ENCODE results near the gene HMX2. TPM values are rescaled to one million over a fixed set of nuclear protein-coding genes. Genes with fewer than 3 reads are reported as not detected.

The HMX2 gene
- polyA plus RNA-seq, 1 donor from 2014 or later = not detected

DNA sequence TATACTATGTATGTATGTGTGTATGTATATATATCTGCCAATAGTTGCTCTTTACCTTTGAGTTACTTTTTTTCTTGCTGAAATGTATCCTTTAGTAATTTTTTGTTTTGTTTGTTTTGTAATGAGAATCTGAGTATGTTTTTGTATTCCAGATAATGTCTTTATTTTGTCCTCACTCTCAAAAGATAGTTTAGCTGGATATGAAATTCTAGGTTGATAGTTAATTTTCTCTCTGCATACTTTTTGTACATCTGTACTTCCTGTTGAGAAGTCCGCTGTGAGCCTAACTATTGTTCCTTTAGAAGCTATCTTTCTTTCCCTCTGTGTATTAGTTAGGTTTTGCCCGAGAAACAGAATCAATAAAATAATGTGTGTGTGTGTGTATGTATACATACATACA is 35.8 kb downstream of the HMX2 start:
- Histone ChIP-seq H3K4me3 (ENCODE audit: low read length) (no peak overlapping the region), H3K9me3 (ENCODE audit: low read length) (peaks cover 3% of the 10 kb centered on the region)
- TF ChIP-seq TAF1 (IDR thresholded peaks at IDR 0.05; ENCODE audit: low read depth) (no peak), EP300 (conservative IDR thresholded peaks at IDR 0.05; ENCODE audit: poor library complexity, severe bottlenecking) (no peak), RAD21 (conservative IDR thresholded peaks at IDR 0.05) (no peak), MXI1 (conservative IDR thresholded peaks at IDR 0.05; ENCODE audit: poor library complexity, severe bottlenecking) (no peak), SMC3 (conservative IDR thresholded peaks at IDR 0.05; ENCODE audit: poor library complexity) (no peak), POLR2AphosphoS5 (IDR thresholded peaks at IDR 0.05) (no peak)
- TF ChIP-seq, protein P1, sequence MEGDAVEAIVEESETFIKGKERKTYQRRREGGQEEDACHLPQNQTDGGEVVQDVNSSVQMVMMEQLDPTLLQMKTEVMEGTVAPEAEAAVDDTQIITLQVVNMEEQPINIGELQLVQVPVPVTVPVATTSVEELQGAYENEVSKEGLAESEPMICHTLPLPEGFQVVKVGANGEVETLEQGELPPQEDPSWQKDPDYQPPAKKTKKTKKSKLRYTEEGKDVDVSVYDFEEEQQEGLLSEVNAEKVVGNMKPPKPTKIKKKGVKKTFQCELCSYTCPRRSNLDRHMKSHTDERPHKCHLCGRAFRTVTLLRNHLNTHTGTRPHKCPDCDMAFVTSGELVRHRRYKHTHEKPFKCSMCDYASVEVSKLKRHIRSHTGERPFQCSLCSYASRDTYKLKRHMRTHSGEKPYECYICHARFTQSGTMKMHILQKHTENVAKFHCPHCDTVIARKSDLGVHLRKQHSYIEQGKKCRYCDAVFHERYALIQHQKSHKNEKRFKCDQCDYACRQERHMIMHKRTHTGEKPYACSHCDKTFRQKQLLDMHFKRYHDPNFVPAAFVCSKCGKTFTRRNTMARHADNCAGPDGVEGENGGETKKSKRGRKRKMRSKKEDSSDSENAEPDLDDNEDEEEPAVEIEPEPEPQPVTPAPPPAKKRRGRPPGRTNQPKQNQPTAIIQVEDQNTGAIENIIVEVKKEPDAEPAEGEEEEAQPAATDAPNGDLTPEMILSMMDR (IDR thresholded peaks at IDR 0.05; ENCODE audit: poor library complexity, severe bottlenecking) = no peak
- TF ChIP-seq, protein P2, sequence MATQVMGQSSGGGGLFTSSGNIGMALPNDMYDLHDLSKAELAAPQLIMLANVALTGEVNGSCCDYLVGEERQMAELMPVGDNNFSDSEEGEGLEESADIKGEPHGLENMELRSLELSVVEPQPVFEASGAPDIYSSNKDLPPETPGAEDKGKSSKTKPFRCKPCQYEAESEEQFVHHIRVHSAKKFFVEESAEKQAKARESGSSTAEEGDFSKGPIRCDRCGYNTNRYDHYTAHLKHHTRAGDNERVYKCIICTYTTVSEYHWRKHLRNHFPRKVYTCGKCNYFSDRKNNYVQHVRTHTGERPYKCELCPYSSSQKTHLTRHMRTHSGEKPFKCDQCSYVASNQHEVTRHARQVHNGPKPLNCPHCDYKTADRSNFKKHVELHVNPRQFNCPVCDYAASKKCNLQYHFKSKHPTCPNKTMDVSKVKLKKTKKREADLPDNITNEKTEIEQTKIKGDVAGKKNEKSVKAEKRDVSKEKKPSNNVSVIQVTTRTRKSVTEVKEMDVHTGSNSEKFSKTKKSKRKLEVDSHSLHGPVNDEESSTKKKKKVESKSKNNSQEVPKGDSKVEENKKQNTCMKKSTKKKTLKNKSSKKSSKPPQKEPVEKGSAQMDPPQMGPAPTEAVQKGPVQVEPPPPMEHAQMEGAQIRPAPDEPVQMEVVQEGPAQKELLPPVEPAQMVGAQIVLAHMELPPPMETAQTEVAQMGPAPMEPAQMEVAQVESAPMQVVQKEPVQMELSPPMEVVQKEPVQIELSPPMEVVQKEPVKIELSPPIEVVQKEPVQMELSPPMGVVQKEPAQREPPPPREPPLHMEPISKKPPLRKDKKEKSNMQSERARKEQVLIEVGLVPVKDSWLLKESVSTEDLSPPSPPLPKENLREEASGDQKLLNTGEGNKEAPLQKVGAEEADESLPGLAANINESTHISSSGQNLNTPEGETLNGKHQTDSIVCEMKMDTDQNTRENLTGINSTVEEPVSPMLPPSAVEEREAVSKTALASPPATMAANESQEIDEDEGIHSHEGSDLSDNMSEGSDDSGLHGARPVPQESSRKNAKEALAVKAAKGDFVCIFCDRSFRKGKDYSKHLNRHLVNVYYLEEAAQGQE (IDR thresholded peaks at IDR 0.05; ENCODE audit: borderline replicate concordance) = no peak

DNA sequence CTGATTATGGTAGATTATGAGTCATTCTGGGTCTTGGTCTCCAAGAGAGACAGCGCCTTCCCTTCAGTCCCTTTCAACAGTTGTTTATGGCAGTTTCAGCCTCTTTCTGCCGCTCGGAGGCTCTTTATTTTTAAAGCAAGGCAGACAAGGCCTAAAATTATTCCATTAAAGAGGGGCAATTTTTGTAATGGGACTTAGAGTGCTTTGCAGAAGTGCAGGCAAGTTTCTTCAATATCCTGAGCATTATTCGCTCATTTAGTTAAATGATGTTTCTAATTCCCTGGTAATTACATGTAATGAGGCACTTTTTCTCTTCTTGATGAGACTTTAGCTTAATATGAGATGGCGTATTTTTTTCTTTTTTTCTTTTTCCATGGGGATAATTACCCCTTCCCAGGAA is 39.8 kb downstream of the HMX2 start:
- Histone ChIP-seq H2AFZ (ENCODE audit: low read depth, low read length) (no peak overlapping the region), H3K27me3 (ENCODE audit: insufficient read depth, low read depth, low read length) (no peaks in the 10 kb centered on the region), H4K20me1 (ENCODE audit: insufficient read depth) (no peaks in the 10 kb centered on the region), H3K4me3 (ENCODE audit: low read length) (no peak overlapping the region), H3K9me3 (ENCODE audit: low read length) (peaks cover 3% of the 10 kb centered on the region), H3F3A (ENCODE audit: insufficient read depth, low read length, poor library complexity, severe bottlenecking) (no peaks in the 10 kb centered on the region), H3K4me2 (ENCODE audit: low read length) (no peak overlapping the region), H3K79me2 (replicated peaks; ENCODE audit: insufficient read depth, low read length) (no peaks in the 10 kb centered on the region), H3K36me3 (ENCODE audit: insufficient read depth, low read length) (no peaks in the 10 kb centered on the region), H3K9me2 (ENCODE audit: insufficient read depth, low read length) (no peaks in the 10 kb centered on the region), H3K27ac (ENCODE audit: low read length) (no peak overlapping the region), H3K9ac (ENCODE audit: low read length) (no peak overlapping the region)
- TF ChIP-seq, protein P1 (IDR thresholded peaks at IDR 0.05; ENCODE audit: poor library complexity, severe bottlenecking) = no peak
- TF ChIP-seq POLR2AphosphoS5 (IDR thresholded peaks at IDR 0.05) (no peak), RAD21 (conservative IDR thresholded peaks at IDR 0.05) (no peak), SMC3 (conservative IDR thresholded peaks at IDR 0.05; ENCODE audit: poor library complexity) (no peak)
- TF ChIP-seq, protein P2 (IDR thresholded peaks at IDR 0.05; ENCODE audit: borderline replicate concordance) = no peak

More for the DNA sequence above, 35.8 kb downstream of the HMX2 start:
- Histone ChIP-seq H2AFZ (ENCODE audit: low read depth, low read length) (no peak overlapping the region), H4K20me1 (ENCODE audit: insufficient read depth) (no peaks in the 10 kb centered on the region), H3K4me2 (ENCODE audit: low read length) (no peak overlapping the region), H3K27me3 (ENCODE audit: insufficient read depth, low read depth, low read length) (no peaks in the 10 kb centered on the region), H3K9ac (ENCODE audit: low read length) (no peak overlapping the region), H3K9me2 (ENCODE audit: insufficient read depth, low read length) (no peaks in the 10 kb centered on the region), H3K36me3 (ENCODE audit: insufficient read depth, low read length) (no peaks in the 10 kb centered on the region), H3K27ac (ENCODE audit: low read length) (no peak overlapping the region), H3F3A (ENCODE audit: insufficient read depth, low read length, poor library complexity, severe bottlenecking) (no peaks in the 10 kb centered on the region), H3K79me2 (replicated peaks; ENCODE audit: insufficient read depth, low read length) (no peaks in the 10 kb centered on the region)

All from neural cell (in vitro differentiated cells).